ENCODE results near the gene SBF2.

SBF2 gene

GRCh38 chr11:9732453-9732852, 561.6 kb downstream of the SBF2 start:
- no peak overlapping the region for H3K4me3 ChIP-seq (replicated peaks in 1 of 2; ENCODE audit: low read depth in 2 of 2, low read length in 2 of 2)
- TF ChIP-seq, protein P1, sequence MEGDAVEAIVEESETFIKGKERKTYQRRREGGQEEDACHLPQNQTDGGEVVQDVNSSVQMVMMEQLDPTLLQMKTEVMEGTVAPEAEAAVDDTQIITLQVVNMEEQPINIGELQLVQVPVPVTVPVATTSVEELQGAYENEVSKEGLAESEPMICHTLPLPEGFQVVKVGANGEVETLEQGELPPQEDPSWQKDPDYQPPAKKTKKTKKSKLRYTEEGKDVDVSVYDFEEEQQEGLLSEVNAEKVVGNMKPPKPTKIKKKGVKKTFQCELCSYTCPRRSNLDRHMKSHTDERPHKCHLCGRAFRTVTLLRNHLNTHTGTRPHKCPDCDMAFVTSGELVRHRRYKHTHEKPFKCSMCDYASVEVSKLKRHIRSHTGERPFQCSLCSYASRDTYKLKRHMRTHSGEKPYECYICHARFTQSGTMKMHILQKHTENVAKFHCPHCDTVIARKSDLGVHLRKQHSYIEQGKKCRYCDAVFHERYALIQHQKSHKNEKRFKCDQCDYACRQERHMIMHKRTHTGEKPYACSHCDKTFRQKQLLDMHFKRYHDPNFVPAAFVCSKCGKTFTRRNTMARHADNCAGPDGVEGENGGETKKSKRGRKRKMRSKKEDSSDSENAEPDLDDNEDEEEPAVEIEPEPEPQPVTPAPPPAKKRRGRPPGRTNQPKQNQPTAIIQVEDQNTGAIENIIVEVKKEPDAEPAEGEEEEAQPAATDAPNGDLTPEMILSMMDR (IDR thresholded peaks at IDR 0.05; ENCODE audit: low read depth, low read length) = no peak
- no peak for DNase-seq (ENCODE audit: low read depth in 2 of 2)

GRCh38 chr11:9731256-9731655, 562.8 kb downstream of the SBF2 start:
- H3K4me3 ChIP-seq (replicated peaks in 1 of 2; ENCODE audit: low read depth in 2 of 2, low read length in 2 of 2) = no peak overlapping the region
- TF ChIP-seq, protein P1 (IDR thresholded peaks at IDR 0.05; ENCODE audit: low read depth, low read length) = no peak
- no peak for DNase-seq (ENCODE audit: low read depth in 2 of 2)

Data from cardiac fibroblast (primary cell).